GM12874 (cell line): ENCODE data around the gene ITPRID1.

Experiments
- CTCF ChIP-seq: IDR thresholded peaks from 2 replicates; pipeline ENCODE4 v1.5.1; 2011; ENCODE audit warnings: low read depth, mild to moderate bottlenecking, control low read depth, low read length, moderate library complexity; ENCODE audit not compliant: insufficient read depth

Gene ITPRID1

GRCh38 chr7:31553661-31554081, 39.8 kb downstream of the ITPRID1 start:
- TF ChIP-seq CTCF, result no peak

- TF ChIP-seq CTCF, result no peak
Observed at GRCh38 chr7:31562002-31562401, 48.1 kb downstream of the ITPRID1 start.

GRCh38 chr7:31563522-31563921, 49.6 kb downstream of the ITPRID1 start:
- no peak for TF ChIP-seq CTCF

- no peak for TF ChIP-seq CTCF
Observed at GRCh38 chr7:31563951-31564350, 50.1 kb downstream of the ITPRID1 start.

- no peak for TF ChIP-seq CTCF
Observed at GRCh38 chr7:31564661-31565060, 50.8 kb downstream of the ITPRID1 start.

GRCh38 chr7:31569528-31569927, 55.6 kb downstream of the ITPRID1 start:
- TF ChIP-seq CTCF, result no peak

- no peak for TF ChIP-seq CTCF
Observed at GRCh38 chr7:31583526-31583925, 69.6 kb downstream of the ITPRID1 start.

- TF ChIP-seq CTCF, result no peak
Observed at GRCh38 chr7:31583942-31584341, 70.1 kb downstream of the ITPRID1 start.
